ENCODE data around the gene AGBL1. TPM values are rescaled to one million over a fixed set of nuclear protein-coding genes. Genes with fewer than 3 reads are reported as not detected.

AGBL1 gene
- total RNA-seq, 1 donor from 2014 or later: not detected

- DNase-seq: no peak
- intact Hi-C loops (cut with micrococcal nuclease): no loop called here
- Histone ChIP-seq H3K36me3 (no peaks in the 10 kb centered on the region), H3K4me3 (no peak overlapping the region), H3K4me1 (no peaks in the 10 kb centered on the region), H3K27me3 (ENCODE audit: low read depth) (peaks cover 8% of the 10 kb centered on the region), H3K9me3 (replicated peaks) (peaks cover 52% of the 10 kb centered on the region), H3K27ac (replicated peaks) (no peak overlapping the region)
- no peak for TF ChIP-seq CTCF (IDR thresholded peaks at IDR 0.05; ENCODE audit: borderline replicate concordance)
Observed at GRCh38 chr15:86333819-86334218, 254.1 kb downstream of the AGBL1 start.

GRCh38 chr15:86336051-86336788 lies 256.5 kb downstream of the AGBL1 start:
- TF ChIP-seq CTCF (IDR thresholded peaks at IDR 0.05; ENCODE audit: borderline replicate concordance): no peak
- no peak for DNase-seq

GRCh38 chr15:86337071-86337470 lies 257.4 kb downstream of the AGBL1 start:
- Histone ChIP-seq H3K27me3 (ENCODE audit: low read depth) (no peaks in the 10 kb centered on the region), H3K4me1 (no peaks in the 10 kb centered on the region), H3K9me3 (replicated peaks) (peaks cover 19% of the 10 kb centered on the region), H3K36me3 (no peaks in the 10 kb centered on the region), H3K27ac (replicated peaks) (no peak overlapping the region), H3K4me3 (no peak overlapping the region)
- DNase-seq: no peak
- intact Hi-C loops (cut with micrococcal nuclease): no loop called here
- TF ChIP-seq CTCF (IDR thresholded peaks at IDR 0.05; ENCODE audit: borderline replicate concordance): no peak

More at GRCh38 chr15:86336051-86336788, 256.5 kb downstream of the AGBL1 start:
- intact Hi-C loops (cut with micrococcal nuclease): no loop called here
- H3K27ac ChIP-seq (replicated peaks): no peak overlapping the region
- H3K27me3 ChIP-seq (ENCODE audit: low read depth): no peaks in the 10 kb centered on the region
- no peak overlapping the region for H3K4me3 ChIP-seq
- H3K4me1 ChIP-seq: no peaks in the 10 kb centered on the region
- H3K36me3 ChIP-seq: no peaks in the 10 kb centered on the region
- peaks cover 28% of the 10 kb centered on the region for H3K9me3 ChIP-seq (replicated peaks)

- Histone ChIP-seq H3K27me3 (ENCODE audit: low read depth) (peaks cover 17% of the 10 kb centered on the region), H3K36me3 (no peaks in the 10 kb centered on the region), H3K4me3 (no peak overlapping the region), H3K27ac (replicated peaks) (no peak overlapping the region), H3K4me1 (no peaks in the 10 kb centered on the region), H3K9me3 (replicated peaks) (no peaks in the 10 kb centered on the region)
- no peak for TF ChIP-seq CTCF (IDR thresholded peaks at IDR 0.05; ENCODE audit: borderline replicate concordance)
- intact Hi-C loops (cut with micrococcal nuclease): no loop called here
- DNase-seq: no peak
Observed at GRCh38 chr15:86347245-86347644, 267.6 kb downstream of the AGBL1 start.

GRCh38 chr15:86349565-86349964 lies 269.9 kb downstream of the AGBL1 start:
- no peaks in the 10 kb centered on the region for H3K4me1 ChIP-seq
- H3K27me3 ChIP-seq (ENCODE audit: low read depth): peaks cover 11% of the 10 kb centered on the region
- H3K36me3 ChIP-seq: no peaks in the 10 kb centered on the region
- no peak overlapping the region for H3K4me3 ChIP-seq
- no peak for DNase-seq
- intact Hi-C loops (cut with micrococcal nuclease): no loop called here
- TF ChIP-seq CTCF (IDR thresholded peaks at IDR 0.05; ENCODE audit: borderline replicate concordance): no peak
- no peaks in the 10 kb centered on the region for H3K9me3 ChIP-seq (replicated peaks)
- no peak overlapping the region for H3K27ac ChIP-seq (replicated peaks)

All from left ventricle myocardium inferior (tissue), 1 donor.